GM18907 (cell line): ENCODE data around the gene XKR8.

Source experiments
- ATAC-seq: cut with Tn5 transposase; IDR thresholded peaks from one replicate; pipeline ENCODE4 v1.9.1; 2021; ENCODE audit warnings: mild to moderate bottlenecking, moderate library complexity; ENCODE audit not compliant: unreplicated experiment

The XKR8 gene, protein sequence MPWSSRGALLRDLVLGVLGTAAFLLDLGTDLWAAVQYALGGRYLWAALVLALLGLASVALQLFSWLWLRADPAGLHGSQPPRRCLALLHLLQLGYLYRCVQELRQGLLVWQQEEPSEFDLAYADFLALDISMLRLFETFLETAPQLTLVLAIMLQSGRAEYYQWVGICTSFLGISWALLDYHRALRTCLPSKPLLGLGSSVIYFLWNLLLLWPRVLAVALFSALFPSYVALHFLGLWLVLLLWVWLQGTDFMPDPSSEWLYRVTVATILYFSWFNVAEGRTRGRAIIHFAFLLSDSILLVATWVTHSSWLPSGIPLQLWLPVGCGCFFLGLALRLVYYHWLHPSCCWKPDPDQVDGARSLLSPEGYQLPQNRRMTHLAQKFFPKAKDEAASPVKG

DNA sequence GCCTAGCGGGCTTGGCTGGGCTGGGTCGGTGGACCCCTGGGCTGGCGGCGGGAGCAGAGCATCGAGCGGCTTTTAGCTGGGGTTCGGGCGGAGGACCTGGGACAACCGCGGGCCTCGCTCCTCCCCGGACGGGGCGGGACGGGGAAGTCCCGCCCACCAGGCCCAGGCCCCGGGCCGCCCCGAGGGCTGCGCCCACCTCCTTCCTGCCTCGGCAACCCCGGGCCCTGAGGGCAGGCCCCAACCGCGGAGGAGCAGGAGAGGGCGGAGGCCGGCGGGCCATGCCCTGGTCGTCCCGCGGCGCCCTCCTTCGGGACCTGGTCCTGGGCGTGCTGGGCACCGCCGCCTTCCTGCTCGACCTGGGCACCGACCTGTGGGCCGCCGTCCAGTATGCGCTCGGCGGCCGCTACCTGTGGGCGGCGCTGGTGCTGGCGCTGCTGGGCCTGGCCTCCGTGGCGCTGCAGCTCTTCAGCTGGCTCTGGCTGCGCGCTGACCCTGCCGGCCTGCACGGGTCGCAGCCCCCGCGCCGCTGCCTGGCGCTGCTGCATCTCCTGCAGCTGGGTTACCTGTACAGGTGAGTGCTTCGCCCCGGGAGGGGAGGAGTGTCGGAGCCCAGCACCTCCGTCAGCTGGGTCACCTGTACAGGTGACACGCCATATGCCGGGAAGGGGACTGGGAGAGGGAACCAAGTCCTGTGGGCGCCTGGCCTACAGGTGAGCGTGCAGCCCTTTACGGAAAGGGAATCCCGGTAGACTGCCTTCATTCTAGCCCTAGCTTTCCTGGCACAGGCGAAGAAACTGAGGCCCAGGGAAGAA, at the start of gene XKR8:
Gene XKR8 (plus strand): TSS at position 182 of the 812 bp plus-strand sequence. CDS start 97 bp downstream, at position 279.
- peak; percentile 77 for ATAC-seq

- no peak for ATAC-seq
Observed at GRCh38 chr1:27912429-27912828, 47.3 kb upstream of the XKR8 start.

DNA sequence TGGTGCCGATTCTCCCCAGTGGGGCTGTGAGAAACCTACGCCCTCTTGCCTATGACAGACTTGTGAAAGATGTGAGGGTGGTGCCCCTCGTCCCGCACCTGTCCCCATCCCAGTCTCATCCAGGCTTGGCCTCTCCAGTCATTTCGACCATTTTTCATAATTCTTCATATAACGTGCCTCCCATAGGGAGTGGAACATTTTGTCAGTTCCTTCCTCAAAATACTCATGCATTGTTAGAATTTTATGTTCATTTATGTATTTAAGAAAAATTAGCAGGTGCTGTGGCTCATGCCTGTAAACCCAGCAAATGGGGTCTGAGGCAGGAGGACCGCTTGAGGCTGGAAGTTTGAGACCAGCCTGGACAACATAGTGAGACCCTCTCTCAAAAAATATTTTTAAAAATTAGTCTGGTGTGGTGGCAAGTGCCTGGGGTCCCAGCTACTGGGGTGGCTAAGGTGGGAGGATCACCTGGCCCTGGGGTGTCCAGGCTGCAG, 44.6 kb upstream of the XKR8 start:
- ATAC-seq = no peak

DNA sequence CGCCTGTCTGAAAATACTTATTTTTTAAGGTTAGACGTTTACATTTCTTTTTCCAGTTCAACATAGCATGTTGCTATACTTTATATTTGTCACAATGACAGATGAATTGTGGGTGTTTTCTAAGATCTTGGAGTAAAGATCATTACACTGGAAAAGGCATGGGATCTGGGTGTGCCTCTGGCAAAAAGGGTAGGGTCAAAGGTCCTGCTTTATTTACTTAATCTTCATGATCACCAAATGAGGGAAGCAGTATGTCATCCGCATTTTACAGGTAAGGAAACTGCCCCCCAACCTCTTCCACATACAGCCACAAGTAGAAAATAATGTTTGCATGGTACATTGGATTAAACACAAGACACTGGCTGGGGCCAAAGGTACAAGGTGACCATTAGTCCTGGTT, 37.5 kb upstream of the XKR8 start:
- ATAC-seq = no peak

- ATAC-seq = no peak
Observed at GRCh38 chr1:27928216-27928954, 31.4 kb upstream of the XKR8 start.

DNA sequence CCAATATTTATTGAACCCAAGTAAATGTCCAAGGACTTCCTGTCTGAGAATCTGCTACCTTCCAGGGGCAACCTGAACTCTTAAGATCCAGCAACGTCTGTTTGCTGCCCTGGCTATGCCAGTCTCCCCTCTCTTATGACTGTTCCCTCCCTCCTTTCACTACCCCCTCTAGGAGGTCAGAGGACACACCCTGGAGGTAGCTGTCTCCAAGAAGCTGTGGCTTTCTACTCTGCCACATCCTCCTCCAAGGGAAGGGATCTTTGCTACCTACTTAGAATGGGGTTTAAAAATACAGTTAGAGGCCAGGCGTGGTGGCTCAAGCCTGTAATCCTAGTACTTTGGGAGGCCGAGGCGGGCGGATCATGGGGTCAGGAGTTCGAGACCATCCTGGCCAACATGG, 28.6 kb upstream of the XKR8 start:
- ATAC-seq = no peak

DNA sequence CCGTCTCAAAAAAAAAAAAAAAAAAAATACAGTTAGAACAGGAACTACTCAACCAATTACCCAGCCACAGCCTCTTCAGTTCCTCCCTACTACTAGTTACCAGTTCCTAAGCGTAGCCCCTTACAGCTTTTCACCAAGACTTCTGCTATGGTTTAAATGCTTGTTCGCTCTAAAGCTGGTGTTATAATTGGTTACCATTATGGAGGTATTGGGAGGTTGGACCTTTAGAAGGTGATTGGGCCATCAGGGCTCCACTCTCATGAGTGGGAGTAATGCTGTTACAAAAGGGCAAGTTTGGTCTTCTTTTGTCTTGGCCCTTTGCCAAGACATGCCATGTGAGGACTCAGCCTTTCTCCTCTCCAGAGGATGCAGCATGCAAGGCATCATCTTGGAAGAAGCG, 28.0 kb upstream of the XKR8 start:
- no peak for ATAC-seq

DNA sequence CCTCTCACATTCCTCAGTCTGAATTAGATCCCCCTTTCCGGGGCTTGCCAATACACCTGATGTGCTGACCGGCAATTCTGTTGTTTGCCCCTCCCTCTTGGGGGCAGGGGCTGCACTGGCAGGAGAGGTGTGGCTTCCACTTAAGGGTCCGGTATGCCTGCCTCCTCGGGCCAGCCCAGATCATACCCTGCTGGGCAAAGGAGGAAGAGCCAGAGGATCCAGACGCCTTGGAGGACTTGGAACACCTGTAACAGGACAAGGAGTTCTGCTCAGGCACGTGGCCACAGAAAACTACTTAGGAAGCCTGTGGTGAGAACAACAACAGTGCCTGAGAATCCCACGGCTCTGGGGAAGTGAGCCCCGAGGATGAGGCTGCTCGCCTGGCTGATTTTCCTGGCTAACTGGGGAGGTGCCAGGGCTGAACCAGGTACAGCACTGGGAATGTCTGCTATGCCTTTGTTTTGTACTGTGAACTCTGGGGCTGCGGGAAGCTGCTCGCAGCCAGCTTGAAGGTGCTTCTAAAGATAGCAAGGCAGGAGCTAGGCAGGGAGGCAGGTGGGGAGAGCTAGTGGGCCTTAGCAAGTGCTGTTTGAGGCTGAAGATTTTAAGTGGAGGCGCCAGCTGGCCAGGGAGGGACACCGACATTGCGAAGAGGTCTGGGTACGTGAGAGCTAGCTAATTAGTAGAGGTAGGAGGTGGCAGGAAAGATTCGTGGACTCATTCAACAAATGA, 24.8 kb upstream of the XKR8 start, which contains the start of gene SMPDL3B:
Gene SMPDL3B (plus strand): TSS at position 183 of the 732 bp plus-strand sequence. CDS start 184 bp downstream, at position 367.
- ATAC-seq = no peak

DNA sequence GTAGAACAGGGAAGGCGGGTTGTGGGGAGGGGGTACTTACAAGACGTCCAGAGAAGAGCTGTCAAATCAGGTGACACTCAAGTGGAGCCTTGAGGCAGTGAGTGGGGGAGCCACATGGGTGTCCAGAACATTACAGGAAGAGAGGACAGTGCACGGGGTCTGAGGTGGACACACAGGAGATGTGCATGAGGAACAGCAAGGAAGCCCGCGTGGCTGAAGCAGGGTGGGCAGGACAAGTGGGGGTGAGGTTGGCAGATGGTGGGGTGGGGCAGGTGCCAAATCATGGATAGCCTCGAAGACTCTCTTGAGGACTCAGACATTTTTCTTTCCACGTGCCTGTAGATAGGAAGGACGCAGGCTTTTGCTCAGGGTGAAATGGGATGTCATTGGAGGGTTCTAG, 24.1 kb upstream of the XKR8 start:
- ATAC-seq = no peak

DNA sequence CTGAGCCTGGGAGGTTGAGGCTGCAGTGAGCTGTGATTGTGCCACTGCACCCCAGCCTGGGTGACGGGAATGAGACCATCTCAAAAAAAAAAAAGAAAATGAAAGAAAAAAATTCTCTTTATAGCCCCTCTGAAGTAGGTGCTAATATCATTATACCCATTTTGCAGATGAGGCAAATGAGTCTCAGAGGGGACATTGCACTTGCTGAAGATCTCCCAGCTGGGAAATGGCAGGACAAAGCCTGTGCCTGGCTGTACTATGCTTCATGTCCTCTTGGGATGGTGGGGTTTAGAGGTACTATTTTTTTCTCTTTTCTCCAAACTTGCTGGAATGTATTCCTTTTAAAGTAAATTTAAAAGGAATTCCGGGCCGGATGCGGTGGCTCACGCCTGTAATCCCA, 23.4 kb upstream of the XKR8 start:
- ATAC-seq = no peak

GRCh38 chr1:27937524-27937836, 22.3 kb upstream of the XKR8 start:
- ATAC-seq = no peak

DNA sequence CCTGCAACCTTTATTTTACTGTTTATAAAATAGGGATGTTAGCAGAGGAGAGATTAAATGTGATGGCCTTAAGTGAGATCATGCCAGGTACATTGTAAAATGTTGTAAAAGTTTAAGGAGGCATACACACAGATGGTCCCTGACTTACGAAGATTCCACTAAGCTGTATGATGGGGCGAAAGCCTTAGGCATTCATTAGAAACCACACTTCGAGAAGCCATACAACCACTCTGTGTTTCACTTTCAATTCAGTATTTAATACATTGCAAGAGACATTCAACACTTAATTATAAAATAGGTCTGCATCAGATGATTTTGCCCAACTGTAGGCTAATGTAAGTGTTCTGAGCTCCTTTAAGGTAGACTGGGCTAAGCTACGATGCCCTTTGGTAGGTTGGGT, 21.3 kb upstream of the XKR8 start:
- no peak for ATAC-seq

- ATAC-seq = no peak
Observed at GRCh38 chr1:27940297-27940696, 19.5 kb upstream of the XKR8 start.

GRCh38 chr1:27940870-27941560, 18.8 kb upstream of the XKR8 start:
- ATAC-seq = no peak

- ATAC-seq = no peak
Observed at GRCh38 chr1:27941671-27942540, 17.9 kb upstream of the XKR8 start.

GRCh38 chr1:27945020-27945419, 14.8 kb upstream of the XKR8 start:
- ATAC-seq = no peak

DNA sequence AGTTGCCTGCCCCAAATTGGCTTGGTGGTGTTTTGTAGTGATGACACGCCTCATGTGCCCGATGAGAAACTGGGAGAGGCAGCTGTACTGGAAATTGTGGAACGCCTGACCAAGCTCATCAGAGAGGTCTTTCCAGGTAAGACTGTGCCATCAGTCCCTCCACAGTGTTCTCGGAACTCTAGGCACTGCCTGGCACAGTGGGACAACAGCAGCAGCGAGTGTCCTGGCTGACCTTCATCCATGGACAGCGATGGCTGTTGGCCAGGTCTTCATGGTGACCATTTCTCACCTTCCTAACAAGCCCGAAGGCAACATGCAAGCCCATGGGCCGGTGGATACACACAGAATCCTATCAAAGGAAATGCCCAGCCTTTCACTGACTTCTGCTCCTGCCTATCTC, 10.7 kb upstream of the XKR8 start:
- no peak for ATAC-seq

- ATAC-seq = no peak
Observed at GRCh38 chr1:27951396-27951795, 8.4 kb upstream of the XKR8 start.

GRCh38 chr1:27952147-27952546, 7.6 kb upstream of the XKR8 start:
- no peak for ATAC-seq
